Keratinocyte (primary cell): Measurements from ENCODE around the gene ZNF280C.

Experiments
- CTCF ChIP-seq, 3 experiments: IDR thresholded peaks in 1 of 3; conservative IDR thresholded peaks in 1 of 3; optimal IDR thresholded peaks in 1 of 3; 2 replicates in 2 of 3; 3 replicates in 1 of 3; pipeline versions ENCODE3 to v1.5.1; 2011; ENCODE audit warnings: low read length in 3 of 3, mild to moderate bottlenecking in 3 of 3, moderate library complexity in 2 of 3, control low read depth in 1 of 3, inconsistent platforms in 1 of 3; ENCODE audit not compliant: insufficient read depth in 2 of 3; ENCODE audit errors: extremely low read depth in 1 of 3
- EZH2 ChIP-seq: IDR thresholded peaks from one replicate; pipeline ENCODE4 v1.6.1; 2012; ENCODE audit warnings: inconsistent platforms, mild to moderate bottlenecking, low read length, moderate library complexity

GRCh38 chrX:130196466-130196865 is 72.2 kb downstream of the ZNF280C start:
- TF ChIP-seq EZH2 (no peak), CTCF (optimal IDR thresholded peaks at IDR 0.05 in 1 of 3, IDR thresholded peaks at IDR 0.05 in 1 of 3, conservative IDR thresholded peaks at IDR 0.05 in 1 of 3; ENCODE audit: extremely low read depth in 1 of 3, insufficient read depth in 2 of 3, low read length in 3 of 3) (no peak)
